SIG-M5 (cell line): ENCODE results near the gene RPS17.
A peak's percentile ranks its signal among the peaks of the same experiment; 100 is the strongest.
"Not testable (repeated sequence)": the region's sequence is repeated elsewhere in the genome, so short reads cannot be mapped to it uniquely, and the experiment has no call there.

ENCODE experiments used
- DNase-seq: peaks from one replicate; lab custom pipeline; 2025; lab: John Stamatoyannopoulos, UW

The RPS17 gene

DNA sequence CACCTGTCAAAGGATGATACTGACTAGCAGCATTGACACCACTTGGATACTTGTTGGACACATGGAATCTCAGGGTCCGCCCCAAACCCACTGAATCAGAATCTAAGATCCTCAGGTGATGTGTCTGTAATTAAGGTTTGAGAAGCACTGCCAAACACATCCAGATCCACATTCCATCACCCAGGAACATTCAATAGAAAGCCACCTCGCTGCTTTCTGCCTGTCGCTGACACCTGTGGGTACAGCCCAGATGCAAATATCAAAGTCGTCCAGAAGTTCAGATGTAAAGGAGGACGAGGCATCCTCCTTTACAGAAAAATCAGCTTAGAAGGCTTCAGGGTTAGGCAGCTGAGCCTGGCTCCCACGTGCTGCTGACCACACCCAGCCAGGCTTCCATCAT is 5.2 kb upstream of the RPS17 start:
- DNase-seq, result no peak

GRCh38 chr15:82545002-82545401 is 4.7 kb upstream of the RPS17 start:
- DNase-seq, result no peak

DNA sequence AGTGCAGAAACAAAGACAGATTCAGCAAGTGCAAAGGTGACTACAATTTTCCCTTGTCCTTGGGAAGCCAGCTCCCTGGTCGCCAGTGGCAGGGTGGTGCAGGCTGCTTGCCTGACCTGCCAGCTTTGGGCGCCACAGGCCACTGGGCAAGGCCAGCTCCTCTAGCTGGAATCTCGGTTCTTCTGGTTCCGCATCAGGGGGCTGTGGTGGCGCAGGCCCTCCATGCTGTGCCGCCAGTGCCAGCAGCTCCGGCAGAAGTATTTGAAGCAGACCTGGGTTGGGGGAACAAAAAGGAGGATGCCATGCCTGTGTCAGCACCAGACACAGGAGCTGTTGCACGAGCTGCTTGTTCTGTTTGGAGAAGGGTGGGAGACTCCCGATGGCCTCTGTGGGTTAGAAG is 4.2 kb upstream of the RPS17 start:
- DNase-seq, result no peak

DNA sequence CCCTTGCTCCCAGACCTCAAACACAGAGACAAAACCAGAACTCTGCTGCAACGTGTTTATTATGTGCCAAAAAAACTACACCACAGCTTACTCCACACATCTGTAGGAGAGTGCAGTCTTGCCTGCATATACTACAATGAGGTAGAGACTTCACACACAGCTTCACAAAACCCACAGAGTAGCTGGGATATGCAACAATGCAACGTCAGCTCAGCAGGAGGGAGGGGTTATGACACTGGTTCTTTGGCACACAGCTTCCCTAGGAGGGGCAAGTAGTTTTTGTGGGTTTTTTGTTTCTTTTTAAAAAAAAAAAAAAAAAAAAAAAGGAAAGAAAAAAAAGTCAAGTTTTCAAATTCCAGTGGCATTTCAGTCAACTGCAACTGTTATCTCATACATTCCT is 2.9 kb upstream of the RPS17 start:
- DNase-seq, result peak; percentile 36

DNA sequence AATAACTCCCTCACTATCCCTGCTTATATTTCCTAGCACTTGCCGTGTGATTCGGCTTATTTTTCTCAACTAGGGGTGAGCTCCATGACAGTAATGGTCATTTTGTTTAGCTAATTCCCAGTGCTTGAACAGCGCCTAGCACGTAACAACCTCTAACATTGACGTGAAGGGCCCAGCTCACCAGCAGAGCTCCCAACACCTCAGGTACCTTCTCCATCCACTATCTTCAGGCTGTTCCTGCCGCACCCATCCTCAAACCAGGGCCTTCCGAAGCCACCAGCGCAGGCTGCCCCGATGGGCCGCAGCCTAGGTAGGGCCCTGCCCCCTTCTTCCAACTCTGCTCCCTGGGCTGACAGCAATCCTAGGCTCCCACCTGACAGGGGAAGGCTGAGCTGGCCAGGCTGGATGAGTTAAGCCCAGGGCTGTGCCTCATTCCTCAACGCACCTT is 751 bp upstream of the RPS17 start:
- DNase-seq, result no peak

DNA sequence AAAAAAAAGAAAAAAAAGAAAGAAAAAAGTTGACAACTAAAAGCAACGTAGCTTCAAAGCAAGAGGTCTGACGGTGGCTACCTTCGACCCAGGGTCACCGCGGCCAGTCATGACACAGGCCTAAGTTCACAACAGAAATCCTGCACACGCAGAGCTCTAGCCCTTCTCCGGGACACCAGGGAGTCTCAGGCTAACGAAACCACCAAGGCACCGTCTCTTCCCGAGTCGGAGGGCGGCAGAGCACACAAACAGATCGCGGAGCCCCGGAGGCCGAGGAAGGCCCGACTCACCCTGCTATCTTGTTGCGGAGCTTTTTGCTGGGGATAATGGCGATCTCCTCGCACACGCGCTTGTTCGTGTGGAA is 584 bp downstream of the RPS17 start:
- no peak for DNase-seq

DNA sequence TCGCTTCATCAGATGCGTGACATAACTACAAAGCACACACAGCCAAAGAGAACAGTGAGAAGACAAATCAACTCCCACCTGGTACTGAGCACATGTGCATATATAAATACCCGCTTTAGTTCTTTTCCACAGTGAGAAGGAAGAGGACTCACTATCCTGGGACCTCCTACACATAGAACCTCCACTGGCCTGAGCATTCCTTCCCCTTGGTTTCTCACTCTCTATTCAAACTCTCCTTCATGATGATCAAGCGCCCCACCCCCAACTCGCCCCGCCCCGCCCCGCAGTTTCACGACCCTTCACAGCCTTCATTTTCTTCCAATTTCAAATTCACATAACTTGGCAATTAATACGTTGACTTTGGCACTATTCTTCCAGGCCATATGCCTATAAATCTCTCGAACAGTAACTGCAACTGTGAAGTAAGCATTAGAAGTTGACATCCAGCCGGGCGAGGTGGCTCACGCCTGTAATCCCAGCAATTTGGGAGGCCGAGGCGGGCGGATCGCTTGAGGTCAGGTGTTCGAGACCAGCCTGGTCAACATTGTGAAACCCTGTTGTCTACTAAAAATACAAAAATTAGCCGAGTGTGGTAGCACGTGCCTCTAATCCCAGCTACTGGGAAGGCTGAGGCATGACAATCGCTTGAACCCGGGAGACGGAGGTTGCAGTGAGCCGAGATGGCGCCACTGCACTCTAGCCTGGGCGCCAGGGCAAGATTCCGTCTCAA is 1.1 kb downstream of the RPS17 start:
- no peak for DNase-seq

DNA sequence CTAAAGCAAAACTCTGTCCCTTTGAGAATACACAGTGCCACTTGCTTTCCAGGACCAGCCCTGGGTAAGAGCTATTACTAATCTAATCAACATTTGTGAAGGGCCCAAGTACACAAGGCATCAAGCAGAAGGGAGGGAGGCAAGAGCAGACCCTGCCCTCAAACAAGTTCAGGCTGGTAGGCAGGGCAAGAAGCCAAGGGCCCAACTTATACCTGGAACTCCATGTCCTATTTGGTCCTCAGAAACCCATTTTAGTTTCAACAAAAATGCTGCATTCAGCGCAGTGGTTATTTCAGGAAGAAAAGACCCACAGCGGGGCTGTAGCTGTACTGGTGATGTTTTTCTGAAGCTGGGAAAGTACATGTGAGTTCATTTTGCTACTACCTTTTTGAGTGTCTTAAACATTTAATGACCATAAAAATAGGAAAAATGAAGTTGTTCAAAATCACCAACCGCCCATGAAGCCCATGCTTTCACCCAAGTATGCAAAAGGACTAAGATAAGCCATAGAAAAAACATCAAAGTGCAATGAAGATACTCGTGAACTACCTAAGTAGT is 2.8 kb downstream of the RPS17 start:
- no peak for DNase-seq

GRCh38 chr15:82536409-82537350 is 3.6 kb downstream of the RPS17 start:
- DNase-seq, result no peak

DNA sequence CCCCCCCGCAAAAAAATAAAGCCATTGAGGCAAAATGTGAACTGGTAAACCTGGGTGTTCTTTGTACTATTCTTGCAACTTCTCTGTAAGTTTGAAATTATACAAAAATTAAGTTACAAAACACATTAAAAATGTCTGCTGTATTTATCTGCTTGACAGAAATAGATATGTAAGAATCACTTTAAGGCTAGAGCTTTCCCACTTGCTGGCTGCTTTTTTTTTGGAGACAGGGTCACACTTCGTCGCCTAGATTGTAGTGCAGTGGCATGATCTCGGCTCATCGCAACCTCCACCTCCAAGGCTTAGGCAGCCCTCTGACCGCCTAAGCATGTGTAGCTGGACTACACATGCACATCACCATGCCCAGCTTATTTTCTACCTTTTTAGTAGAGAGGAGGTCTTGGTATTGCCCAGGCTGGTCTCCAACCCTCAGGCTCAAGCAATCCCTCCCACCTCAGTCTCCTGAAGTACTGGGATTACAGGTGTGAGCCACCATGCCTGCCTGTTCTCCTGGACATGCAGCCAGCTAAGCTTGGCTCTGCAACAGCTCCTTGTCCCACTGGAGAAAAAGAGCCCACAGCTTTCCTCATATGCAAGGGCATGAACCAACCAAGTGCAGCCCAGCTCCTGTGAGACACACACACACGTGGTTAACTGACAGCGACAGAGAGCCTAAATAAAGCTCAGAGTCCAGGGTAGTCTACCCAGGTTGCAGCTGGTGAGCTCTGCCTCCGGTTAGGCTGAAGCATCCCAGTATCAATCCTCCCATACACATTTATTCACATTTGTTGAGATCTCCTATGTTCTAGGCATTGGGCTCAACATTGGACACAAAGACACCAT is 4.5 kb downstream of the RPS17 start:
- DNase-seq, result no peak

DNA sequence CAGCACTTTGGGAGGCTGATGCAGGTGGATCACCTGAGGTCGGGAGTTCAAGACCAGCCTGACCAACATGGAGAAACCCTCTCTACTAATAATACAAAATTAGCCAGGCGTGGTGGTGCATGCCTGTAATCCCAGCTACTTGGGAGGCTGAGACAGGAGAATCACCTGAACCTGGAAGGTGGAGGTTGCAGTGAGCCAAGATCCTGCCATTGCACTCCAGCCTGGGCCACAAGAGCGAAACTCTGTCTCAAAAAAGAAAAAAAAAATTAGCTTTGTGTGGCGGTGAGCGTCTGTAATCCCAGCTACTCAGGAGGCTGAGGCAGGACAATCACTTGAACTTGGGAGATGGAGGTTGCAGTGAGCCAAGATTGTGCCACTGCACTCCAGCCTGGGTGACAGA is 5.1 kb downstream of the RPS17 start:
- not testable (repeated sequence) for DNase-seq

GRCh38 chr15:82534457-82534861 is 5.8 kb downstream of the RPS17 start:
- DNase-seq, result not testable (repeated sequence)

GRCh38 chr15:82533801-82534200 is 6.5 kb downstream of the RPS17 start:
- DNase-seq, result no peak

GRCh38 chr15:82532991-82533481 is 7.2 kb downstream of the RPS17 start:
- no peak for DNase-seq

DNA sequence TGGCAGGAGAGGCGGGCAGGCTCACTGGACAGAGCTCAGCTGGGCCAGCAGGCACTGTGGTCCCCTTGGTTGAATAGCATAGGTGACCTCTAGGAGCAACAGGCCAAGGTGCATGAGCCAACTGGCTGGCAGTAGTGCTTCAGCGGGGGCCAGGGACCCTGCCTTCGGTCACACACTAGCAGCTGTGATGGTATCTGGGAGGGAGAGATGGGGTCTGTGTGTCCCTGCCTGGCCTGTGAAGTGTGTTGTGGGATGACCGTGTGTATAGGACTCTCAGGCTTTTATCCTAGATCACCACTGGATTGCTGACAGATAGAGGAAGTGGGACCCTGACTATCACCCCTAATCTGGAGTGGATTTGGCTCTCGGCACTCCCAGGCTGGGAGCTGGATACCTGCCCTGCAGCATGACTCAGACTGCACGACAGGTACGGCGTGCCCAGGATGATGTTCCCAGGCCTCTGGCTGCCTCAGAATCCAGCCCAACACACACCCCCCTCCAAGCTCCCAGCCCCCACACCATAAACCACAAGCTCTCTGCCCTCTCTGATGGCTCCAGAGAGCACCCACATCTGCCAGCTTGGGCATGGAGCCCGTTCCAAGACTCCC is 7.8 kb downstream of the RPS17 start:
- no peak for DNase-seq

DNA sequence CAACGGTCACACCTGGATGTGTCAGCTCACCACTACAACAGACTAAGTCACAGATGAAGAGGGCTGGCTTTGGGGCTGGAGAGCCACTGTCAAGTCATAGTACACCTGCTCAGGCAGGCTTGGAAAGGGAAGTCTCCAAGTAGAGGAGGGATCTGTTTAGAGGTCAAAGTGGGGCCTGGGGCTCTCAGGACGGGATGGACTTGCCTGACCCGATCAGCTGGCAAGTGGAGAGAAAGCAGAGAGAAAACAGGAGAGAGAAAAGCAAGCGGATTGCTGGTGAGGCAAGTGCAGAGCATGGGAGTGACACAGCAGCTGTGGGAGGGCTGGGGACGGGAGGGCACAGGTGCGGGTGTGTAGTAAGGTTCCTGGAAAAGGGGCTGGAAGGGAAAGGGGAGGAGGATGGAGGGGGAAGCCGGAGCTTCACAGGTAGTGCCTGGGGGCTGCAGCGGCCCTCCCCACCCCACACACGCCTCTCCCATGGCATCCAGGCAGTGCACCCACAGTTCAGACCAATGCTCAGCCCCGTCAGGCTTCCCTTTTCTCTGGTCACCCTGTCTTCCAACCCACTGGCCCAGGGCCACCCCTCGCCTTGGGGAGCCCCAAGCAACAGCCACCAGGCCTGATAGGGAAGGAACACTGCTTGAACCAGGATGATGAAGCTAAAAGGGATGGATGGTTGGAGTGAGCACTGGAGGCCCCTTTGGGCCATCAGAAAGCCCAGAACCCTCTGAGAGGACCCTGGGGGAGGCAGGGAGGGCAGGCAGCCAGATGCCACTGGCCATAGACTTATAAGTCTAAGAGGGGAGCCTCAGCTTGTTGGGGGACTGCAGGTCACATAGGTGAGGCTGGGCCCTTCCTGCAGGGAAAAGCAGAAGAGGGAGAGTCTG is 8.5 kb downstream of the RPS17 start:
- DNase-seq, result no peak

DNA sequence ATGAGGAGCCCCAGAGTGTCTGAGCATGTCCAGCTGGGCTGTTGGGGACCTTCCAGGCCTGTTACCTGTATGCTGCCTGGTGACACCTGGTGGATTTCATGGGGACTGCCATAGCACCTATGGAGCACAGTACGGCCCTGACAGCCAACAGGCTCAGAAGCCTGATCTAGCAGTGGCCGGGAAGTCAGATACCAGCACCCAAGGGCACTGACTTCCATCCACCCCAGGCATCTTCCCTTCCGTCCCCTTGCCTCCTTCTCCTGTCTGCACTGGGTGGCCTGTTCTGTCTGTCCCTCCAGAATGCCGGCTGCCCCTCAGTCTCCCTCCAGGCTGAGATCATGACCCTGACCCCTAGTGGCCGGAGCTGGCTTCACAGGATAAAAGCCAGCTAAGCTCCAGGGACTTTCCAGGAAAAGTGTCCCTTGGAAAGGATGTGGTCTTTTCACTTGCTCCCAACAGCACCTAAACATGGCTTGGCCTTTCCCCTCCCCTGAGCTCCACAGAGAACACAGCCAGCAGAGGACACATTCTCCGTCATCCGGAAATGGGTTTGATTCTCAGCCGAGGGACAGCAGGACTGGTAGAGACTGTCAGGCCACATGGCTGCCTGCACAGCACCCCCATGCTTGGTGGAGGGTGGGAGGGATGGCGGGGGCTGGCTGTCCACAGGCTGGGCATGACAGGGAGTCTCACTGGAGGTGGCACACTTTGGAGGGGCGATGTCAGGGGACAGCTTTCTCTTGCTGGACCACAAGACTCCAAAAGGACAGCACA is 9.5 kb downstream of the RPS17 start:
- DNase-seq, result no peak

- no peak for DNase-seq
Measured at GRCh38 chr15:82530006-82530405, 10.3 kb downstream of the RPS17 start.

DNA sequence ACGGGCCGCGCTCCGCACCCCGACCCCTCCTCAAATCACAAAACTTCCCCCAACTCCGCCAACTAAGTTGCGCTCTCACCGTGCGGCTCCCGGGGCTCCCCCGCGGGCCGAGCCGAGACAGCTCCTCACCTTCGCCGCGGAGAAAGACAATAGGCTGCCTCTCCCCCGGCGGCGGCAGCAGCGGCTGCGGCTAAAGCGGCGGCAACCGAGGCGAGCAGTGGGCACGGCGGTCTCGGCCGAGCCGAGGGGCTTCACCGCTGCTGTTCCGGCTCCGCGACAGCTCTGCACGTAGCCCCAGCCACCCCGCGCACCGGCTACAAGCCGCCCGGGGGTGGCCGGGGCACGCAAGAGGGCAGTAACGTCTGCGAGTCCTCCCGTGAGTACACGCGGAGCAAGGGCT is 26.7 kb downstream of the RPS17 start:
- DNase-seq, result not testable (repeated sequence)

DNA sequence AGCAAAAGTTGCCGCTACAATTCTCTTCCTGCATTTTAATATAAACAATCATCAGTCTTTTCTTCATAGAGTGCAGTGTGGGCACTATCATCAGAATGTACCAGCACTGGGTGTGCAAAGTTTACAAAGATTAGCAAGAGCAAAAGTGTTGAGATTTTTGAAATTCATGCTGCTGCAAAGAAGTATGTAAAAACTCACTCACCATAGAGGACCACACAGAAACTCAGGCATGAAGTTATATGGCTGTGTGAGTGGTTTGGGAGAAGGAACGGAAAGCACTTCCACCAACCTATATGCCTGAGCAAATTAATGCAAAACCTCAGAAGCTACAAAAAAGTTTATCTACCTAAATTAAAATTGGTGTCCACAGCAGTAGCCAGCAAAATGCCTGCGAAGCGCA is 32.6 kb downstream of the RPS17 start:
- DNase-seq, result not testable (repeated sequence)
